Ishikawa (cell line): Measurements from ENCODE around the gene ZNF688.
A peak's percentile ranks its signal among the peaks of the same experiment; 100 is the strongest.

Experiments used
- CEBPB ChIP-seq: IDR thresholded peaks from 2 replicates; pipeline ENCODE4 v1.6.1; 2012
- CREB1 ChIP-seq: IDR thresholded peaks from 2 replicates; pipeline ENCODE4 v1.6.1; 2012; ENCODE audit warnings: low read depth
- EP300 ChIP-seq: IDR thresholded peaks from 2 replicates; pipeline ENCODE4 v1.6.1; 2012; ENCODE audit warnings: borderline replicate concordance
- FOXM1 ChIP-seq: IDR thresholded peaks from 2 replicates; pipeline ENCODE4 v1.6.1; 2012; ENCODE audit warnings: low read depth, borderline replicate concordance
- MAX ChIP-seq: IDR thresholded peaks from 2 replicates; pipeline ENCODE4 v1.6.1; 2012
- RAD21 ChIP-seq: IDR thresholded peaks from 2 replicates; pipeline ENCODE4 v1.6.1; 2012; ENCODE audit warnings: low read depth
- REST ChIP-seq: IDR thresholded peaks from 2 replicates; pipeline ENCODE4 v1.6.1; 2012; ENCODE audit warnings: low read depth, mild to moderate bottlenecking
- TAF1 ChIP-seq: IDR thresholded peaks from 2 replicates; pipeline ENCODE4 v1.6.1; 2012; ENCODE audit warnings: low read depth, mild to moderate bottlenecking
- TEAD4 ChIP-seq: IDR thresholded peaks from 2 replicates; pipeline ENCODE4 v1.6.1; 2012
- USF1 ChIP-seq: IDR thresholded peaks from 2 replicates; pipeline ENCODE4 v1.6.1; 2012
- YY1 ChIP-seq: IDR thresholded peaks from 2 replicates; pipeline ENCODE4 v1.6.1; 2012; ENCODE audit warnings: low read depth
- ZBTB7A ChIP-seq: IDR thresholded peaks from 2 replicates; pipeline ENCODE4 v1.6.1; 2012; ENCODE audit warnings: low read depth

GRCh38 chr16:30609926-30610839, 38.7 kb upstream of the ZNF688 start, which contains the start of gene ZNF689:
- TF ChIP-seq CREB1 (no peak), USF1 (no peak), ZBTB7A (no peak), TAF1 (peak; percentile 94), CEBPB (no peak), YY1 (peak; percentile 99), RAD21 (no peak), MAX (peak; percentile 57; the same call in 1 of the 2 replicates), FOXM1 (peak; percentile 45; the same call in 1 of the 2 replicates), REST (no peak), TEAD4 (no peak), EP300 (no peak)
